ENCODE data around the gene RBP3.

RBP3 gene

GRCh38 chr10:47319784-47320183 is 28.4 kb upstream of the RBP3 start:
- DNase-seq (ENCODE audit: low spot score) = no peak

GRCh38 chr10:47320812-47321211 is 27.4 kb upstream of the RBP3 start:
- no peak for DNase-seq (ENCODE audit: low spot score)

DNA sequence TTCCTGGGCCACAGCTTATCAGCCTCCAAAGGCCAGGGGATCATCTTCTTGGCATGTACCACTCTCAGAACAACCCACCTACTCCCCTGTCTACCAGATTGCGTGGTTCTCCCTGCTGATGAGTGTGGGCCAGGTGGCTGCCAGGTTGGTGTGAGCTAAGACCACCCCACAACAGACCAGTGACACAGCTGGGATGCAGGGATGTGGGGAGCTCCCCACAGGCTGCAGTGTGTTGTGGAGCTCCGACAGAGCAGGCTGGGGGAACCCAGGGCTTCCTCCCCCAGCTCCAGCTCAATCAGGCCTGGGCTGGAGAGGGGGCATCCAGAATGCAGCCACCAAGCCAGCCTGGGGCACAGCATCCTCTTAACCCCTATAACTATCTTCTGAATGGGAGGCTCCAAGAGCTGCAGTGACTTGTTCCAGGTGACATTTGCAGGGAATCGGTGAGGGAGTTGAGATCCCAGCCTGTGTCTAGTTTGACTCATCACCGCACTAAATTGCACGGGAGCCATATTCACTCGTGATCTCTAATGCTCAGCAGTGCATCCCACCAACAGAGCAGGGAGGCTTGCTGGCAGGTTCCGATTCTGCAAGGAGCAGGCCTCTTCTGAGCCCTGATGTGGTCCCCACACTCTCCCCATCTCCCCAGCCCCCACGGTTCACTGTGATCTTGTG is 26.5 kb upstream of the RBP3 start:
- DNase-seq (ENCODE audit: low spot score) = no peak

DNA sequence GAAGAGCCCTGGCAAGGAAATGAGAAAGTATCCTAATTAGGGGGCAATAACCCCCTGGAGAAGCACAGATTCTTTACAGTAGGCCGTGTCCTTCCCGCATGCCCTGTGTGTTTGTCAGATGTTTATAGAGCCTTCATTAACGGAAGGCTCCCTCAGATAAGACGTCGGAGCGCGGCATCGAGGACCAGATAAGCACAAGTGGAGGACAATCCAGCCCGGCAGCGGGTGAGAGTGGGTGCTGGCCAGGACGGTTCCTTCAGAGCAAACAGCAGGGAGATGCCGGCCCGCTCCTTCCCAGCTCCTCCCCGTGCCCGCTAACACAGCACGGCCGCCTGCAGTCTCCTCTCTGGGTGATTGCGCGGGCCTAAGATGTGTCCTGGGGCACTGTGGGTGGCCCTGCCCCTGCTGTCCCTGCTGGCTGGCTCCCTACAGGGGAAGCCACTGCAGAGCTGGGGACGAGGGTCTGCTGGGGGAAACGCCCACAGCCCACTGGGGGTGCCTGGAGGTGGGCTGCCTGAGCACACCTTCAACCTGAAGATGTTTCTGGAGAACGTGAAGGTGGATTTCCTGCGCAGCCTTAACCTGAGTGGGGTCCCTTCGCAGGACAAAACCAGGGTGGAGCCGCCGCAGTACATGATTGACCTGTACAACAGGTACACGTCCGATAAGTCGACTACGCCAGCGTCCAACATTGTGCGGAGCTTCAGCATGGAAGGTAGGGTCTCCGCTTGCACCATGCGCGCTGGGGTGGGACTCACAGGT is 25.7 kb upstream of the RBP3 start, which contains the start of gene GDF2:
TSS of gene GDF2 (plus strand) at position 155 of the 762 bp plus-strand sequence. CDS start at position 370, 215 bp downstream.
- no peak for DNase-seq (ENCODE audit: low spot score)

DNA sequence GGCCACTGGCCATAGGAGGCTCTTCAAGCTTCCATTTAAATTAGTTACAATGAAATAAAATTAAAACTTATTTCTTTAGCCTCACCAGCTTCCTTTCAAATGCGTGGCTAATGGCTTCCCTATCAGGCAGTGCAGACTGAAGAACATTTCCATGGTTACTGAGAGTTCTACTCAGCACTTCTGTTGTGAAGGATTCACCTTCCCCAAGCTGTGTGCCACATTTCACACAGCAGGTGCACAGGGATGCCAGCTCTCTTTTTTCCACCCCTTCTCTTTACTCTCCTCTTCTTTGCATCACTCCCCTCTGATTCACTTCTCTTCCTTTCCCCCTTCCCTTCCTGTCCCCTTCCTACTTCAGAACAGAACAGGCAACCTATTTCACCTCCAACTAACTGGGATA is 25.1 kb upstream of the RBP3 start:
- no peak for DNase-seq (ENCODE audit: low spot score)

DNA sequence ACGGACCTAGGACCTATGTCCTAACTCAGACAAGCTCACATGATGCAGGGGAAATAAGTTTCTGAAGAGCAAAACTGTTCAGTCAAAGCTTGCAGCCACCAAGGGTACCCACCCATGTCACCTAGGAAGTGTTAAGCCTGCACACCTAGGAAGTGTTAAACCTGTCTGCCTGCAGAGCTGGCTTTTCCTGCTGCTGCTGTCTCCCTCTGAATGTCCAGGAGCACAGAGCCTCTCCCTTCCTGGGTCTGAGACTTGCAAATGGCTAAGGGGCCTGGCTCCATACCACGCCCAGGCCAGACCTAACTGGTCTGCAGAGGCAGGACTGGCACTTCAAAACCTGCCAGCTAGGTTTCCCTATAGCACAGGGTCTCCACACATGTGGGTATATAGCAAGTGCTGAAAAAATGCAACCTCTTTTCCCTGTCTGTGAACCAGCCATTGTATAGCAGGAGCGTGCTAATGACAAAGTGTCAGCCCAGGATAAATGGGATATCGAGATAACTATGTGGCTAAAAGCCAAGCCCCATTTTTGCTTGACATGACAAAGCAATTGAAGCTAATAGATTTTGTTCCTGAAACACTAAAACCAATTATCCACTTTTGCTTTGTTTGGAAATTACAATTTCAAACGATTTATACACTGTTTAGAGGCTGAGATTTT is 24.4 kb upstream of the RBP3 start:
- no peak for DNase-seq (ENCODE audit: low spot score)

- DNase-seq (ENCODE audit: low spot score) = no peak
These were observed 22.6 kb upstream of the RBP3 start for GRCh38 chr10:47325303-47326291.

GRCh38 chr10:47326306-47326926 is 21.7 kb upstream of the RBP3 start:
- DNase-seq (ENCODE audit: low spot score) = peak; percentile 35

- DNase-seq (ENCODE audit: low spot score) = no peak
These were observed 21.2 kb upstream of the RBP3 start for GRCh38 chr10:47326927-47327330.

DNA sequence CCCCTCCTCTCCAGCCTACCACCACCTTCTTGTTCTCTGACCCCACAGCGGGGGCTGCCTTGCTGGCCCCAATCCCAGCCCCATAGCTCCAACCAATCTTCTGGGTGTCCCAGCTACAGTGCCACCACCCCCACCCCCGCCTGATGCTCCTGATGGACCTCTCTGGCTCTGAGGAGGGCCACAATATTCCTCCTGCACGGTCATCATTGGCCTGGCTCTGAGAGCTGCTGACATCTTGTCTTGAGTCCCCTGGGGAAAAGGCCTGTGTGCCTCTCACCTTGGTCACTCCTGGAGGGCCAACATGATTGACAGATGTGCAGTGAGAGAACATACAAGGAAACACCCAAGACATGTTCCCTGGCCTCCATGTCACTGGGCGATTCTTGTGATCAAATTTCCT is 18.3 kb upstream of the RBP3 start:
- DNase-seq (ENCODE audit: low spot score) = no peak

GRCh38 chr10:47330366-47330765 is 17.8 kb upstream of the RBP3 start:
- DNase-seq (ENCODE audit: low spot score) = no peak

- DNase-seq (ENCODE audit: low spot score) = no peak
These were observed 17.4 kb upstream of the RBP3 start for GRCh38 chr10:47330804-47331203.

DNA sequence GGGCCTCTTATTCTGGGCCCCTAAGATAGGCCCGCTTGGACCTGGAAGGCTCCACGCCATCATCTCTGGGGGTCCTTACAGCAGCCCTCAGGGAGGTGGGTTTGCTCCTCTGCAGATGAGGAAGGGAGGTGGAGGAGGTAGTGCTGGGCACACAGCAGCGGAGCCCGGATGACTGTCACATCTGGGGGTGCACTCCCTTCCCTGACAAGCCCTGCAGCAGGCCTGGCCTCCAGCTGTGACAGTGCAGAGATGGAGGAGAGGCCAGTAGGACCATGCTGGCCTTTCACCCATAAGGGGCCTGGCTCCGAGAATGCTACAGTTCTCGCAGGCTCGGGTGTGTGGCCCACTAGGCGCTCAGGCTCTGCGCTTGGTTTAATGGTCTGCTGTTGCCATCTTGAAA is 16.7 kb upstream of the RBP3 start:
- no peak for DNase-seq (ENCODE audit: low spot score)

DNA sequence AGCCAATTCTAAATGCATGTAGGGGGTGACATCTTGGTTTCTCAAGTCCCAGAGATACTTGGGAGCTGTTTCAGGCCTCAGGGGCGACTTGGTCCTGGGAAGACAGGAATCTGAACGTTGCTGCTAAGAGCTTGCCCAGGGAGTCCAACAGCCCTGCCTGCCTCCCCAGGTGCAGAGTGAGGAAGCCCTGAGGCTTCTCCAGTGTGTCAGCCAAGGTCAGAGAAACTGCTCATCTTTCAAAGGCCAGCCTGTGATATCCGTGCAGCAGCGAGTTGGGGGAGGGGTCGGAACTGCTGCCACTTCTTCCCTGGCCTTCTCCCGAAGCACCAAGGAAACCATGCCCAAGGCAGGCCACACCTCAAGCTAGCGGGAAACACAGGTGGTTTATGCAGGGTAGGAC is 16.2 kb upstream of the RBP3 start:
- DNase-seq (ENCODE audit: low spot score) = no peak

DNA sequence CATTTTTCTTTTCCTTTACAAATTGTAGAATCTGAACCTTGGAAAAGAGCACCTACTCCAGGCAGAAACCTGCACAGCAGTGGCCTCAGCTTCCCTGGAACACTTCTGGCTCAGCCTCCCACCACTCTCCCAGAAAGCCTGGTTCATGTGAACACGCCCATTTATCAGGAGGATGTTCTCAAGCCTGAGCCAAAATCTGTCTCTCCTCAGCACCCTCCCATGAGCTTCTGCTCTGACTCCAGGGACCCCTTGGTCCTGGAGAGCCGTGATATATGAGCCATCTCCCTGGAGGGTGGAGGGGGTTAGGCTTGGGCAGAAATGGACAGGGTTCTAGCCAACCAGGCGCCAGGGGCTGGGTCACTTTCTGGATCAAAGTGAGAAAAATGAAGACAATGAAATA is 15.8 kb upstream of the RBP3 start:
- DNase-seq (ENCODE audit: low spot score) = no peak

- no peak for DNase-seq (ENCODE audit: low spot score)
These were observed 15.2 kb upstream of the RBP3 start for GRCh38 chr10:47332946-47333345.

- DNase-seq (ENCODE audit: low spot score) = no peak
These were observed 14.6 kb upstream of the RBP3 start for GRCh38 chr10:47333532-47333931.

DNA sequence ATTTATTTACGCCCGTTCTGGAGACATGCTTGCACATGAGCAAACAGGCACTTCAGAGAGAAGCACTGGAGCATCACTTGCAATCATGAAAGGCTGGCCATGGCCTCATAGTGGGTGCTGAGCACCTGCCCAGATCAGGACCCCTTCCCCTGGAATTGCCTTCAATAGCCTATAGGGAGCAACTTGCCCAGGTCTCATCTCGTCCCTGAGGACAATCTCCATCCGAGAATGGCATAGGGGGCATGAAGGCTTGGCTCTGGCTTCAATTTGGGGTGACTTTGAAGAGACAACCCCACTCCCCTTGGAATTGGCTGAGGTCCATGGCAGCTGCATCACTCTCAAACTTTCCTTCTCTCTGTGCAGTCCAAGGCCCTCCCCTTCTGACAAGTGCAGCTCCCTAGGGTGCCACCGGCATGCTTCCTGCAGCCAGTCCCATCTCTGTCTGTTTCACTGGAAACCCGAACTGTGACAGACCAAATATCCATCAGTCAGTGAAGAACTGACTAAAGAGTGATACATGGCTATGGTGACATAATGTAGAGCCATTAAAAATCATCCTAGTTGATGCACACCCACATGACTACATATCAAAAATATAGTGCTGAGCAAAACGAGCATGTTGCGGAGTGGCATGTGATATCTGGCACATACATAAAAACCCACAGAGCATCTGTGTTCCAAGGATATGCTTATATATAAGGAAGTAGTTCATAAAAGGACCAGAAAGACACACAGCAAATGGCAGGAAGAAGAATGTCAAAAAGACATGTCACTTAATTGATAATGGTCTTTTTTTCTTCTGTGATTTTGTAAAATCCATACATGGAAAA is 13.5 kb upstream of the RBP3 start:
- no peak for DNase-seq (ENCODE audit: low spot score)

DNA sequence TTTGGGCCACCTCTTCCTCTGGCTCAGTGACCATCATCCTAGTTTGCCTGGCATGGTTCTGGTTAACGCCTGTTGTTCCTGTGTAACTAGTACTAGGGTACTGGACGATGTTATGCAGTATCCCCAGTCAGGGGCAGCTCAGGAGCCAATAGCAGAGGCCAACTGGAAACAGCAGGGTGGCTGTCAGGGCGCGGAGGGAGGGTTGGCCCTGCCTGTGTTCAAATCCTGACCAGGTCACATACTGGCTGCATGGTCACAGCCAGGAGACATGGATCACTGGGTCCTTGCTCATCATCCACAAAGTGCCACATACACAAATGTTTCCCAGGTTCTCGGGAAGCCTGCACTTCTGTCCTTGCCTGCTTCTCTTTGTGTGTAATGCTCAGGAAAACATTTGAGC is 12.3 kb upstream of the RBP3 start:
- no peak for DNase-seq (ENCODE audit: low spot score)

DNA sequence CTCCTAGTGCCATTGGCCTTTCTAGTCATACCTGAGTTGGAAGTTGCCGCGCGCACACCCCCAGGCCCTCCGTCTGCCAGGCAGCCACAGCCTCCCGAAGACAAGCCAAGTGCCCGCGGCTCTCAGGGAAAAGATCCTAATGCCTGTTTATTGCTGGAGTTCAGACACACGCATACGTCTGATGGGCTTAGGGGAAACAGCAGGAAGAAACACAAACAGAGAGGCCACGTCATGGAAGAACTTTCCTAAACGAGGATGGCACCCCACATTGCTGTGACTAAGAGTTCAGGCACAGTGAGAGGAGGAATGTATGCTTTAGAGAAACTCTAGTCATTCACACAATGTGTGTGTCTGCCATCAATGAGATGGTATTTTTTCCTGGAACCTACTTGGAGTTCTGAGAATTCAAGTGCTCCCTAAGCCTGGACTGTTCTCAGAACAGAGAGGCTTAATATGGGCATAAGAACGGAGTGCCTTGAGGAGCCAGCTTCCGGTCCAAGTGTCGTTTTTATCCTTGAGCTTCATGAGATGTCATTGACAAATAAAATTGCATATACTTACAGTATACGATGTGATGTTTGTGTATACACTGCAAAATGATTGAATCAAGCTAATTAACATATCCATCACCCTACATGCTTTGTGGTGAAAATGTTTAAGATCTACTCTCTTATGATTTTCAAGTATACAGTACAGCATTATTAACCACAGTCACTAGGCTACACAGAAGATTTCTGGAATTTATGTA is 11.6 kb upstream of the RBP3 start:
- no peak for DNase-seq (ENCODE audit: low spot score)

Data from RKO (cell line).